NK-92 (cell line): Measurements from ENCODE around the gene PTPA.

Experiments used
- DNase-seq: peaks from one replicate; lab custom pipeline; 2025; ENCODE audit not compliant: unreplicated experiment; lab: John Stamatoyannopoulos, UW

PTPA gene

GRCh38 chr9:129136446-129137035 lies 25.3 kb downstream of the PTPA start:
- DNase-seq, result no peak

GRCh38 chr9:129137292-129138143 lies 26.3 kb downstream of the PTPA start:
- no peak for DNase-seq

DNA sequence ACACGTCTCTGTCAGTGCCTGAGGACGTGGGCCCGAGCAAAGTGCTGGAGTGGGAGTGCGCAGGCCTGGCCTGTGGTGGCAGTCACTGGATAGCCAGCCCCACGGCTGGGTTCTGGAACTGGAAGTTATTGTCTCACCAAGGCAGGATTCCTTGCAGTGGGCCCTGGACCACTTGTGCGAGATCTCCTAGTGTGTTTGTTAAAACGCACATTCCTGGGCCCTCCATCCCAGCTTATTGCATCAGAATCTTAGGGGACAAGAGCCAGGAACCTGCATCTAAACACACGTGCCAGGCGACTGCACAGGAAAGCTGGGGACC lies 26.9 kb downstream of the PTPA start:
- no peak for DNase-seq

- no peak for DNase-seq
Observed at GRCh38 chr9:129138476-129139232, 27.4 kb downstream of the PTPA start.

GRCh38 chr9:129139233-129139992 lies 28.2 kb downstream of the PTPA start:
- no peak for DNase-seq

GRCh38 chr9:129139993-129140396 lies 28.8 kb downstream of the PTPA start:
- no peak for DNase-seq

- DNase-seq, result no peak
Observed at GRCh38 chr9:129140397-129141065, 29.3 kb downstream of the PTPA start.

GRCh38 chr9:129141066-129142041 lies 30.1 kb downstream of the PTPA start:
- DNase-seq, result no peak

DNA sequence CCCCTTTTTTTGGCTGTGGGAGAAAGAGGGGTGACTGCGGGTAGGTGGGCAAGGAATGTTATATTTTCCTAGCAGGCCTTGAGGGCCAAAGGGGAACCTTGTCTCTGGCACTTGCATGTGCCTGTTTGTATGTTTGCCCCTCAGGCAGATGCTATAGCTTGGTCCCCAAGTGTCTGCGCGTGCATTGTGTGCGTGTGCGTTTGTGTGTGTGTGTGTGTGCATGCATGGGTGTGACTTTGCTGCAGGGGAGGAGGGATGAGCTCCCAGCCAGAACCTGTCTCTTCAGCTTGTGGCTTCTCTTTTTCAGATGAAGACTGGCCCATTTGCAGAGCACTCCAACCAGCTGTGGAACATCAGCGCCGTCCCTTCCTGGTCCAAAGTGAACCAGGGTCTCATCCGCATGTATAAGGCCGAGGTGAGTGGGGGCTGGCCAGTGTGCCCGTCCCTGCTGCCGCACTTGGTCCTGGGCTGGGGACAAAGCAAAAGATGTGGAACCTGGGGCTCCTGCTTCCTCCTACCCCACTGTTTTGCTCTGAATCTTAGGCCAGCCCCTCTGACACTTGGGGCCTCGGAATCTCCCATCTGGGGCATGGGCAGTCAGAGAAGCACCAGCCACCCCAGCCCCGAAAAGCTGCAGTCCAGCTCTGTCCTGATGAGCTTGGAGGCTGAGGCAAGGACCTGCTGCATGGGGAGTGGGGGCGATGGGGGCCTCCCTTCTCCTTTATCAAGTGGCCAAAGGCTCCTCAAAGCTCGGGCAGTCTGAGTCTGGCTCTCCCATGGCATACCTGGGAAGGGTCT lies 31.1 kb downstream of the PTPA start:
- DNase-seq, result no peak

DNA sequence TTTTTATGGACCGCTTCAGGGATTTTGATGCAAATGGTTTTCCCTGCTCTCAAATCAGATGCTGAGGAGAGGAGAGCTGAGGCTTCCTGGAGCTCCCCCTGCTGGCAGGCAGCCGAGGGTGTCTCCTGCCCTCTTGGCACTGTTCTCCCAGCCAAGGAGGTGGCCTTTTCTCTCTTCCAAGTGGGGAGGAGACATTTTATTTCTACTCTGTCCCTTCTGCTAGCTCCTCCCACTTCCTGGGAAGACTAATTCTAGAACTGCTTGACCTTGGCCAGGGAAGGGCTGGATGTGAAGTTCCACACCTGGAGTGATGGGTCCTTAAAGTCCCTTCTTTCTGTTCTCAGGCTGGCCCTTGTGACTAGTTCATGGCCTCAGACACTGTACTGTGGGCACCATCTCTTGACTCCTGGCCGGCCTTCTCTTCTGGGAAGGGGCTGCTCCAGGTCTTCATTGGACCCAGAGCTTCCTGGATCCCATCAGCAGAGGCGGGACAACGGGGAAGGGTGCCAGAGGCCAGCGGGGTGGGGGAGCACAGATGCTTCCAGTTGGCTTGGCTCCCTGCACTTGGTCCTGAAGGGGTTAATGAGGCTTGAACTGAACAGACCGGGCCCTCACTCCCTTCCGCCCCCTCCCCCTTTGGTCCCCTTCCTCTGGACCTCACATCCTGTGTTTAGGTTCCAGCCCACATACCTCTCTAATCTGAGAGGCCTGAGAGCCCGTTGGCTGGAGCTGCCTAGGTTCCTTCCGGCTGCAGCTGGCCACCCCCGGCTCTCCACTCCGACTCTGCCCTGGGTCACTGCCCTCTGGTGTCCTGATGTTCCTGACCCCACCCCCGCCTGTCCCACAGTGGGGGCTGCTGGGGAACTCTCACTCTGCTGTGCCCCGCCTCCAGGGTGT lies 32.1 kb downstream of the PTPA start:
- DNase-seq, result no peak

DNA sequence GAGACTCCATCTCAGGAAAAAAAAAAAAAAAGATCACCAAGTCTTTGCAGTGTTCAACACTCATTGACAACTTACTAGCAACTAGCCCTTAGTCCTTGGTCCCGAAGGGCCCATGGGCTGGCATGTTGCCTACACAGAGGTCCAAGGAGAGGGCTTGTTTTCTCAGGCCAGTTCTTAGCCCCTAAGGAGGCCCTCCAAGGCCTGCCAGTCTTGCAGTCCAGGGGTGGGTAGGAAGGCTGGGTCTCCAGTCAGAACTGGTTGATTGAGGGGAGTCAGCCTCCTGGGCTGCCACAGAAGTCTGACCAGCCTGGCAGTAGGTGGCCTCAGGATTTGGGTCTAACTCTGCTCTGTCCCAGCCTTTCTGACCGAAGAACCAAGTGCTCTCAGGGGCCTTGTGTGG lies 34.1 kb downstream of the PTPA start:
- no peak for DNase-seq

DNA sequence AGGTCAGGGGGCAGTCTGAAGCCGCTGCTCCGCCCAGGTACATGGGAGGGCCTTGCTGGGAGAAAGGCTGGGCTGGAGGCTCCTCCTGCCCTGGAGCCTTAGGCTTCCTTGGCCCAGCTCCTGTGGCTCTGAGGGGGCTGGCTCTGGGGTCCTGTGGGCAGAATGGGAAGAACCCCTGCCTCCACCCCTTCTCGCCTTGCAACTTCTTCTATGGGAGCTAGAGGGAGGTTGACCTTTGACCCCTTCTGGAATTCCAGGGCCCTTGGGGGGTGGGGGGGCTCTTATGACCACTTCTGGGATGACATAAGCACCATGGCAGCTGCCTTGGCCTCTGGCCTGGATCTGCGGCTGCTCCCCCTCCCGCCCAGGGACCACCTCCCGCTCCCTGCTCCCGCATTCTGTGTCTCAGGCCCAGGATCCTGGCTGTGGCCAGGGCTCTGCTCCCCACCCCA lies 34.7 kb downstream of the PTPA start:
- no peak for DNase-seq

GRCh38 chr9:129146441-129146941 lies 35.3 kb downstream of the PTPA start:
- DNase-seq, result no peak

DNA sequence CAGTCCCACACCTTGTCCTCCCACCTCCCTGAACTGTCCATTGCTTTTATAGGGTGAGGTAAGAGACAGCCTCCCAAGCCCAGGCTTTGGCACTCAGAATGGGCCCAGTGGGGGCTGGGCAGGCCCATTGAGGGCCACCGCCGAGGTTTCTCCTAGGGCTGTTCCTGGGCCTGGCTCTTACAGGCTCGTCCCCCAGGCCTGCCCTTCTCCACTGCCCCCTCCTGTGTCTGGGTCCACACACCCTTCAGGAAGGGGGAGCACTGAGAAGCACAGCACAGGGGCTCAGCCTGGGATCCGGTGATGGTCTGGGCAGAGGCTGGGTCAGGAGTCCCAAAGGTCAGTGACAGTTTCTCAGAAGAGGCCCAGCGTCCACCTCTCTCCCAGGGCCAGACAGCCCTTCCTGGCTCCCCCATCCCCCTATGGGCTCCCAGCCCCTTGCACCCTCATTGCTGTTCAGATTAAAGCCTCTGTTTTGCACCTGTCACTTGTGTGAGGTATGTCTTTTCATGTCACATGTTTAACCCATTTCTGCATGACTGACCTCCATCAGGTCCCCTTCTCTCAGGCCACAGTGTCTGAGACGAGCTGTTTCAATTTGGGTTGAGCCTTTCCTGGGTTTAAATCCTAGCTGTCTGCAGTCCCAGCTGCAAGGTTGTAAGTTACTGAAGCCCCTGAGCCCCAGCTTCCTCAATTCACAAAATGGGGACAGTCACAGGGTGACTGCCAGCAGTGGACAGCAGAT lies 37.4 kb downstream of the PTPA start:
- no peak for DNase-seq

GRCh38 chr9:129149442-129149841 lies 38.2 kb downstream of the PTPA start:
- no peak for DNase-seq

DNA sequence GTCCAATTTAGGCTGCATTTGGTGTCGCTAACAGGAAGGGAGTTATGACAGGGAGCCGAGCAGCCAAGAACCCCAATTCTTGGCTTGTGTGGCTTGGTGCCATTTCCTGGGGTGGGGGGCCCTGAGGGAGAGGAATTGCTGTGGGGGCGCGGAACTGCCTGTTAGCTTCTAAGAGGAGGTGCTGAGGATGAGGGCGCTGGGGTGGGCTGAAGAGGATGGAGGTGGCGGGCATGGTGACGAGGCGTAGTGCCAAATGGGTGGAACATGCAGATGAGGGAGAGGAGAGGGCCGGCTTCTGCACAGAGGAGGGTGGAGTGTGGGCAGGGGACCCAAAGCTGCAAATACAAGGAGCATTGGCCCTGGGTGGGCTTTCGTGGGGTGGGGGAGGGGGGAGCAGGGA lies 38.9 kb downstream of the PTPA start:
- DNase-seq, result no peak

DNA sequence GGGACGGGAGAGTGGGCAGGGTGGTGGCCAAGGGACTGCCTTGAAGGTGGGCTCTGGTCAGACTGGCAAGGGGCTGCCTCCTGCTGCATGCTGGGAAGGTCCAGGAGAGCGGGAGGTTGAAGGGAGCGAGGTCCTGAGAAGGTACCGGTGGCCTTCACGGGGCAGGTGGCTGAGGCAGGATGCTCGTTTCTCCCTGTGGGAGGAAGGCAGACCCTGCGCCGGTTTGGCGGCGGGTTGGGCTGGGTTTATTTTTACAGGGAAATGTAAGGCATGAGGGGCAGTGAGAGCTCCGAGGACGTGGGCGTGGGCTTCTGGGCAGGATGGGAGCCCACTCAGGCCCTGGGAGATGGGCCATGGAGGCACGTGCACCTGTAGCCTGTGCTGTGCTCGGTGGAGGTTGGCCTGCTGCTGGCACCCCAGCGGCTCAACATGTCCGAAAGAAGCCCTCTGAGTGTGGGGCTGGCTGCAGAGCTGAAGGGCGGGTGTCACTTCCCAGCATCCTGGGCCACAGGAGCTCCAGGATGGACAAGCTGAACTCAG lies 39.5 kb downstream of the PTPA start:
- no peak for DNase-seq
